Measurements from ENCODE around the gene ATP2A3. TPM values are rescaled to one million over a fixed set of nuclear protein-coding genes. Genes with fewer than 3 reads are reported as not detected.

ATP2A3 gene
- polyA plus RNA-seq, 1 donor from 2014 or later = not detected

- no peaks in the 10 kb centered on the region for H3K36me3 ChIP-seq (ENCODE audit: insufficient read depth, low read length)
- H3K9ac ChIP-seq (ENCODE audit: low read length) = no peak overlapping the region
- H3K9me3 ChIP-seq (ENCODE audit: low read length) = no peaks in the 10 kb centered on the region
- H4K20me1 ChIP-seq (ENCODE audit: insufficient read depth) = no peaks in the 10 kb centered on the region
- no peak overlapping the region for H3K4me3 ChIP-seq (ENCODE audit: low read length)
- no peak for TF ChIP-seq POLR2AphosphoS5 (IDR thresholded peaks at IDR 0.05)
- no peak for TF ChIP-seq SMC3 (conservative IDR thresholded peaks at IDR 0.05; ENCODE audit: poor library complexity)
- TF ChIP-seq EZH2 (IDR thresholded peaks at IDR 0.05; ENCODE audit: borderline replicate concordance, insufficient read depth, low read length, poor library complexity, severe bottlenecking) = no peak
- no peak for TF ChIP-seq RAD21 (conservative IDR thresholded peaks at IDR 0.05)
- no peak for TF ChIP-seq CTCF (IDR thresholded peaks at IDR 0.05; ENCODE audit: poor library complexity, severe bottlenecking)
- TF ChIP-seq TAF1 (IDR thresholded peaks at IDR 0.05; ENCODE audit: low read depth) = no peak
- no peaks in the 10 kb centered on the region for H3F3A ChIP-seq (ENCODE audit: insufficient read depth, low read length, poor library complexity, severe bottlenecking)
- no peaks in the 10 kb centered on the region for H3K27me3 ChIP-seq (ENCODE audit: insufficient read depth, low read depth, low read length)
- H3K4me2 ChIP-seq (ENCODE audit: low read length) = no peak overlapping the region
- H3K27ac ChIP-seq (ENCODE audit: low read length) = no peak overlapping the region
- H2AFZ ChIP-seq (ENCODE audit: low read depth, low read length) = no peak overlapping the region
- no peaks in the 10 kb centered on the region for H3K9me2 ChIP-seq (ENCODE audit: insufficient read depth, low read length)
- H3K79me2 ChIP-seq (replicated peaks; ENCODE audit: insufficient read depth, low read length) = no peaks in the 10 kb centered on the region
These were observed 41.5 kb downstream of the ATP2A3 start for GRCh38 chr17:3922765-3923164.

GRCh38 chr17:3921502-3922319 lies 42.5 kb downstream of the ATP2A3 start:
- Histone ChIP-seq H3K4me2 (ENCODE audit: low read length) (no peak overlapping the region), H3K4me3 (ENCODE audit: low read length) (no peak overlapping the region), H2AFZ (ENCODE audit: low read depth, low read length) (no peak overlapping the region), H3F3A (ENCODE audit: insufficient read depth, low read length, poor library complexity, severe bottlenecking) (no peaks in the 10 kb centered on the region), H4K20me1 (ENCODE audit: insufficient read depth) (no peaks in the 10 kb centered on the region), H3K27ac (ENCODE audit: low read length) (no peak overlapping the region), H3K9me2 (ENCODE audit: insufficient read depth, low read length) (no peaks in the 10 kb centered on the region), H3K27me3 (ENCODE audit: insufficient read depth, low read depth, low read length) (no peaks in the 10 kb centered on the region), H3K9me3 (ENCODE audit: low read length) (no peaks in the 10 kb centered on the region), H3K9ac (ENCODE audit: low read length) (no peak overlapping the region), H3K36me3 (ENCODE audit: insufficient read depth, low read length) (no peaks in the 10 kb centered on the region), H3K79me2 (replicated peaks; ENCODE audit: insufficient read depth, low read length) (no peaks in the 10 kb centered on the region)
- TF ChIP-seq TAF1 (IDR thresholded peaks at IDR 0.05; ENCODE audit: low read depth) = no peak
- no peak for TF ChIP-seq RAD21 (conservative IDR thresholded peaks at IDR 0.05)
- no peak for TF ChIP-seq MXI1 (conservative IDR thresholded peaks at IDR 0.05; ENCODE audit: poor library complexity, severe bottlenecking)
- no peak for TF ChIP-seq POLR2AphosphoS5 (IDR thresholded peaks at IDR 0.05)

GRCh38 chr17:3921006-3921405 lies 43.2 kb downstream of the ATP2A3 start:
- Histone ChIP-seq H4K20me1 (ENCODE audit: insufficient read depth) (no peaks in the 10 kb centered on the region), H2AFZ (ENCODE audit: low read depth, low read length) (no peak overlapping the region), H3K79me2 (replicated peaks; ENCODE audit: insufficient read depth, low read length) (no peaks in the 10 kb centered on the region), H3K4me3 (ENCODE audit: low read length) (no peak overlapping the region), H3K27ac (ENCODE audit: low read length) (no peak overlapping the region), H3K36me3 (ENCODE audit: insufficient read depth, low read length) (no peaks in the 10 kb centered on the region), H3K9me2 (ENCODE audit: insufficient read depth, low read length) (no peaks in the 10 kb centered on the region), H3K9ac (ENCODE audit: low read length) (no peak overlapping the region), H3F3A (ENCODE audit: insufficient read depth, low read length, poor library complexity, severe bottlenecking) (no peaks in the 10 kb centered on the region), H3K27me3 (ENCODE audit: insufficient read depth, low read depth, low read length) (no peaks in the 10 kb centered on the region), H3K9me3 (ENCODE audit: low read length) (no peaks in the 10 kb centered on the region), H3K4me2 (ENCODE audit: low read length) (no peak overlapping the region)
- no peak for TF ChIP-seq MXI1 (conservative IDR thresholded peaks at IDR 0.05; ENCODE audit: poor library complexity, severe bottlenecking)
- TF ChIP-seq CTCF (IDR thresholded peaks at IDR 0.05; ENCODE audit: poor library complexity, severe bottlenecking) = no peak
- no peak for TF ChIP-seq RAD21 (conservative IDR thresholded peaks at IDR 0.05)
- TF ChIP-seq SMC3 (conservative IDR thresholded peaks at IDR 0.05; ENCODE audit: poor library complexity) = no peak
- TF ChIP-seq POLR2AphosphoS5 (IDR thresholded peaks at IDR 0.05) = no peak
- TF ChIP-seq TAF1 (IDR thresholded peaks at IDR 0.05; ENCODE audit: low read depth) = no peak
- no peak for TF ChIP-seq EP300 (conservative IDR thresholded peaks at IDR 0.05; ENCODE audit: poor library complexity, severe bottlenecking)
- TF ChIP-seq EZH2 (IDR thresholded peaks at IDR 0.05; ENCODE audit: borderline replicate concordance, insufficient read depth, low read length, poor library complexity, severe bottlenecking) = no peak

Measured in neural cell (in vitro differentiated cells).